Measurements from ENCODE around the gene CTIF. TPM values are rescaled to one million over a fixed set of nuclear protein-coding genes. Genes with fewer than 3 reads are reported as not detected.

Gene CTIF
- total RNA-seq, 1 donor, result 65.9 TPM

DNA sequence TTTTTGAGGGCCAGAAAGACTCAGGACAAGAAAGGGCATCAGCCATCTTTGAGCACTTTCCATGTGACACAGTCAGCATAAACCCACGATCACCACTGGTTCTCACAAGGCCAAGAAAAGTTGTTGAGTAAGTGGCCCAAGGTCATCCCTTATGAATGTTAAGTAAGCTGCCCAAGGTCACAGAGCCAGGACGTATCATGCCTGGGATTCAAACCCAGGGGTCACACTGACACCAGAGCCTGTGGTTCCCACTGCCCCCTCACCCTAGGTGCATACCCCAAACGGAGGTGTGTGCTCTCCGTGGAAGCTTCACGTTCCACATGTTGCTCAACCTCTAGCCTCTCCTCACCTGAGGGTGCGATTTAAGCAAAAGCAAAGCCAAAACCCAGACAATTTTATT lies 2.3 kb upstream of the CTIF start:
- no peak overlapping the region for H3K27ac ChIP-seq (ENCODE audit: low read depth, low read length)
- no peak overlapping the region for H3K4me3 ChIP-seq (ENCODE audit: insufficient read depth, low read length)
- H3K9me3 ChIP-seq (ENCODE audit: low read depth, low read length), result no peaks in the 10 kb centered on the region
- no peaks in the 10 kb centered on the region for H3K27me3 ChIP-seq (ENCODE audit: insufficient read depth, low read length)
- peaks cover 16% of the 10 kb centered on the region for H3K4me1 ChIP-seq (ENCODE audit: insufficient read depth, low read length)
- no peak overlapping the region for H2AFZ ChIP-seq (ENCODE audit: low read length)
- TF ChIP-seq, protein P1, sequence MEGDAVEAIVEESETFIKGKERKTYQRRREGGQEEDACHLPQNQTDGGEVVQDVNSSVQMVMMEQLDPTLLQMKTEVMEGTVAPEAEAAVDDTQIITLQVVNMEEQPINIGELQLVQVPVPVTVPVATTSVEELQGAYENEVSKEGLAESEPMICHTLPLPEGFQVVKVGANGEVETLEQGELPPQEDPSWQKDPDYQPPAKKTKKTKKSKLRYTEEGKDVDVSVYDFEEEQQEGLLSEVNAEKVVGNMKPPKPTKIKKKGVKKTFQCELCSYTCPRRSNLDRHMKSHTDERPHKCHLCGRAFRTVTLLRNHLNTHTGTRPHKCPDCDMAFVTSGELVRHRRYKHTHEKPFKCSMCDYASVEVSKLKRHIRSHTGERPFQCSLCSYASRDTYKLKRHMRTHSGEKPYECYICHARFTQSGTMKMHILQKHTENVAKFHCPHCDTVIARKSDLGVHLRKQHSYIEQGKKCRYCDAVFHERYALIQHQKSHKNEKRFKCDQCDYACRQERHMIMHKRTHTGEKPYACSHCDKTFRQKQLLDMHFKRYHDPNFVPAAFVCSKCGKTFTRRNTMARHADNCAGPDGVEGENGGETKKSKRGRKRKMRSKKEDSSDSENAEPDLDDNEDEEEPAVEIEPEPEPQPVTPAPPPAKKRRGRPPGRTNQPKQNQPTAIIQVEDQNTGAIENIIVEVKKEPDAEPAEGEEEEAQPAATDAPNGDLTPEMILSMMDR (IDR thresholded peaks at IDR 0.05; ENCODE audit: extremely low read depth, low read depth, low read length), result no peak
- H4K20me1 ChIP-seq (ENCODE audit: insufficient read depth, low read length), result peaks cover 7% of the 10 kb centered on the region
- peaks cover 19% of the 10 kb centered on the region for H3K79me2 ChIP-seq (ENCODE audit: insufficient read depth, low read length)
- no peak for DNase-seq (ENCODE audit: insufficient read length, low spot score, missing footprints)
- H3K4me2 ChIP-seq (ENCODE audit: insufficient read depth, low read length), result no peak overlapping the region
- no peaks in the 10 kb centered on the region for H3K36me3 ChIP-seq (ENCODE audit: insufficient read depth, low read length)

DNA sequence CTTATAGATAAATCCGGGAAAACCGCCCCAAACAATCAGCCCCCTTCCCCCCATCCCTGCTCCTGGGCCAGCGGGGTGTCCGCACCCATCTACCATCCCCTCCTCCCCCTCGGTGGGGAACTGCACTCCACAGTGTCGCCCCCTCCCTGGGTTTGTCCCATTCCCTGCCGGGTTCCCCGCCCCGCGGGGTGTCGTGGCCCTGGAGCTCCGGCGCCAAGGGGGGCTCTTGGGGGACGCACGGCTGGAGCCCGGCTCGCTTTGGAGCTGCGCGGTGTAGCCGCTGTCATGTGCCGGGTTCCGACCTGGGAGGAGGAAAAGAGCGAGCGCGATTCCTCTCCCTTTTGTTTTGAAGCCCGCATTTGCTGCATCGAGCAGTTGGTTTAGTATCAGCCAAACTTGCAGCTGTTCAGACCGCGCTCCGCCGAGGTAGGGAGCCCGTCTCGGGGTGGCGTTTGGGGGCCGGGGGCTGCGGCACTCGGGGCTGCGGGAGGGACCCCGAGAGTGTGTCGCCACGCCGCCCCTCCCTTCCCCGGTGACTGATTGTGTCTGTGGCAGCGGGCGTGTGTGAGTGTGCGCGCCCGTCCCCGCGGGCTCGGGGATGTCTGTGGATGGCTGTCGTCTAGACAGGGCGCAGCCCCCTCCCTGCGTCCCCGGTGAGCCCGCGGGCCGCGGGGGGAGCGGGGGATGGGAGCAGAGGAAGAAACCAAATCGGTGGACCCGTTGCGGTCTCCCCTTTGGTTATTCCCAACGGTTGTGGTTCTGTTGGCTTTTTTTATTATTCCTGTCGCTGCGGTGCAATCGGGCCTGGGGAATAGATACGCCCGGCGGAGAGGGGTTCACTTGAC lies 797 bp downstream of the CTIF start:
- Histone ChIP-seq H3K9me3 (ENCODE audit: low read depth, low read length) (no peaks in the 10 kb centered on the region), H3K27ac (ENCODE audit: low read depth, low read length) (peak overlapping the region; percentile 74), H4K20me1 (ENCODE audit: insufficient read depth, low read length) (peaks cover 37% of the 10 kb centered on the region), H3K4me2 (ENCODE audit: insufficient read depth, low read length) (peak overlapping the region; percentile 92), H2AFZ (ENCODE audit: low read length) (peak overlapping the region; percentile 68), H3K27me3 (ENCODE audit: insufficient read depth, low read length) (no peaks in the 10 kb centered on the region), H3K4me1 (ENCODE audit: insufficient read depth, low read length) (peaks cover 16% of the 10 kb centered on the region), H3K79me2 (ENCODE audit: insufficient read depth, low read length) (peaks cover 50% of the 10 kb centered on the region), H3K36me3 (ENCODE audit: insufficient read depth, low read length) (peaks cover 7% of the 10 kb centered on the region), H3K4me3 (ENCODE audit: insufficient read depth, low read length) (peak overlapping the region; percentile 97)
- TF ChIP-seq, protein P1 (IDR thresholded peaks at IDR 0.05; ENCODE audit: extremely low read depth, low read depth, low read length), result no peak
- peak; percentile 93 for DNase-seq (ENCODE audit: insufficient read length, low spot score, missing footprints)

DNA sequence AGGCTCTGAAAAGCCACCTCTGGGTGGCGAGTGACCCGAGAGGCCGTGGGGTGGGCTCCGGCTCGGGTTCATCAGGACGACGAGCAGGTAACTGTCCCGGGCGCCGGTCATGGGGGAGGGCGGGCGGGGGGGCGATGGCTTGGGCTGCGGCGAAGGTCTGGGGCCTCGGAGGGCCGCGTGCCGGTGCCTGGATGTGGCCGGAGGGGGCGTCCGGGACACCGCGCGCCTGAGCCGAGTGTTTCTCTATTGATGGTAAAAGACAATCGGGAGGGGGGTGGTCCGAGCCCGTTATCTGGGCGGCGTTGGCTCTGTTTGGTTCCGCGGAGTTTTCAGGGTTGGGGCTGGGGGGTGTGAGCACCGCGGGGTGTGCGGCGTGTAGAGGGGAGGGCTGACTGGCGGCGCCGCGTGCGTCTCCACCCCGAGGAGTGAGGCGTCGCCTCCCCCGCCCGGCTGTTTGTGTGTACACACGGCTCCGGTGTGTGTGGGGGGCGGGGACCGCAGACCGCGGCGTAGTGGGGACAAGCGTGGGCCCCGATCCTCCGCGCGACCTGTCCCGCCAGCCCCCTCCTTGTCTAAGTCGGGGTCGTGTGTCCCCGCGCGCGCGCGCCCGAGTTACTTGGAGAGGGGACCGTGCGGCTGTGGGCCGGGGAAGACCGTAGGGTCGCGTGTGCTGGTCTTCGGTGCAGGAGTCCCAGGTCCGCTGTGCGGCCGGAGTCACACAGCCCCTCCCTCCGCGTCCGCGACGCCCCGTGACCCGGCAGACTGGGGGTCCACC lies 1.6 kb downstream of the CTIF start:
- Histone ChIP-seq H3K4me2 (ENCODE audit: insufficient read depth, low read length) (peak overlapping the region; percentile 92), H4K20me1 (ENCODE audit: insufficient read depth, low read length) (peaks cover 45% of the 10 kb centered on the region), H3K4me1 (ENCODE audit: insufficient read depth, low read length) (peaks cover 15% of the 10 kb centered on the region), H3K4me3 (ENCODE audit: insufficient read depth, low read length) (peak overlapping the region; percentile 97), H3K36me3 (ENCODE audit: insufficient read depth, low read length) (peaks cover 7% of the 10 kb centered on the region), H3K9me3 (ENCODE audit: low read depth, low read length) (no peaks in the 10 kb centered on the region), H3K79me2 (ENCODE audit: insufficient read depth, low read length) (peaks cover 58% of the 10 kb centered on the region), H3K27me3 (ENCODE audit: insufficient read depth, low read length) (no peaks in the 10 kb centered on the region), H3K27ac (ENCODE audit: low read depth, low read length) (peak overlapping the region; percentile 81), H2AFZ (ENCODE audit: low read length) (peak overlapping the region; percentile 16)
- DNase-seq (ENCODE audit: insufficient read length, low spot score, missing footprints), result peak; percentile 90
- TF ChIP-seq, protein P1 (IDR thresholded peaks at IDR 0.05; ENCODE audit: extremely low read depth, low read depth, low read length), result no peak
